Colonic mucosa (tissue), 4 donors: ENCODE data around the gene ANO2. TPM values are rescaled to one million over a fixed set of nuclear protein-coding genes. Genes with fewer than 3 reads are reported as not detected.

Experiments
- DNase-seq: peaks from one replicate; pipeline ENCODE4 v3.0.0-alpha.2; 2020
- H3K27ac ChIP-seq: fragments of 200-600 bp; one replicate; pipeline ENCODE4 v1.8.0; 2021
- H3K27me3 ChIP-seq: fragments of 200-600 bp; one replicate; pipeline ENCODE4 v1.8.0; 2021
- H3K36me3 ChIP-seq: fragments of 200-600 bp; one replicate; pipeline ENCODE4 v1.8.0; 2021
- H3K4me1 ChIP-seq: fragments of 200-600 bp; one replicate; pipeline ENCODE4 v1.8.0; 2021; ENCODE audit warnings: mild to moderate bottlenecking
- H3K4me3 ChIP-seq: fragments of 200-600 bp; one replicate; pipeline ENCODE4 v1.8.0; 2021
- H3K9ac ChIP-seq, 2 donors: one replicate each; pipeline ENCODE4 v1.7.0; 2013; ENCODE audit warnings: control low read depth in 2 of 2, low read depth in 2 of 2, low read length in 2 of 2
- H3K9me3 ChIP-seq: fragments of 200-600 bp; one replicate; pipeline ENCODE4 v1.8.0; 2021
- intact Hi-C: fragments of 100-400 bp; cut with DNase I; formaldehyde crosslinking; loops from one replicate; pipeline ENCODE4 v1.14.1; 2022
- total RNA-seq, 2 donors: library from RNA; stranded (reverse); fragmentation: NEBNext Ultra II Directional in 1 of 2; extraction: Animal tissue kit (Norgen Biotek cat#: 25700) in 1 of 2; gene quantifications; one replicate each; pipeline ENCODE4 v1.2.1, GENCODE V29; 2021
- TF ChIP-seq, protein P1 (sequence below): fragments of 200-600 bp; IDR thresholded peaks from one replicate; pipeline ENCODE4 v1.8.0; 2022; ENCODE audit warnings: antibody characterized with exemption, mild to moderate bottlenecking
- donor health status: healthy.
- donor health status: DM: no; HTN: no; CAD: no.
- donor health status: DM: no; HTN: no; CAD: no.

The ANO2 gene
- total RNA-seq, 2 donors from 2014 or later, result 1.1 to 2.2 TPM

DNA sequence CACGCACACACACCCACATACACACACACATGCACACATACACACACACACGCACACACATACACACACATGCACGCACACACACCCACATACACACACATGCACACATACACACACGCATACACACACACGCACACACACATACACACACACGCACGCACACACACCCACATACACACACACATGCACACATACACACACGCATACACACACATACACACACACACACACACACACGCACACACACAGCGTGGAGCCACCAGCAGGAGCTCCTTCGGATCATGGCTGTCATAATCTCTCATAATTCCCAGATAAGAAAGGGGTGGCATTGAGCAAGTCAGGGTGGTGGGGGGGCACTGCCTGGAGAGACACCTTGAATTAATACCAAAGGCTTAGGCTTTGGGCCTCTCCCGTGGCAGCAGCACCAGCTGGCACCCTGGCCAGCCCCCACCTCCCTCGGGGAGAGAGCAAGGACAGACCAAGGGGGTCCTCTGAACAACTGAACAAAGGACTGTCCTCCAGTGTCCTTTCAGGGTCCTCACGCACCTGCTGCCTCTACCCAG lies 21.9 kb downstream of the ANO2 start:
- H3K36me3 ChIP-seq, result no peaks in the 10 kb centered on the region
- no peaks in the 10 kb centered on the region for H3K27me3 ChIP-seq
- TF ChIP-seq, protein P1, sequence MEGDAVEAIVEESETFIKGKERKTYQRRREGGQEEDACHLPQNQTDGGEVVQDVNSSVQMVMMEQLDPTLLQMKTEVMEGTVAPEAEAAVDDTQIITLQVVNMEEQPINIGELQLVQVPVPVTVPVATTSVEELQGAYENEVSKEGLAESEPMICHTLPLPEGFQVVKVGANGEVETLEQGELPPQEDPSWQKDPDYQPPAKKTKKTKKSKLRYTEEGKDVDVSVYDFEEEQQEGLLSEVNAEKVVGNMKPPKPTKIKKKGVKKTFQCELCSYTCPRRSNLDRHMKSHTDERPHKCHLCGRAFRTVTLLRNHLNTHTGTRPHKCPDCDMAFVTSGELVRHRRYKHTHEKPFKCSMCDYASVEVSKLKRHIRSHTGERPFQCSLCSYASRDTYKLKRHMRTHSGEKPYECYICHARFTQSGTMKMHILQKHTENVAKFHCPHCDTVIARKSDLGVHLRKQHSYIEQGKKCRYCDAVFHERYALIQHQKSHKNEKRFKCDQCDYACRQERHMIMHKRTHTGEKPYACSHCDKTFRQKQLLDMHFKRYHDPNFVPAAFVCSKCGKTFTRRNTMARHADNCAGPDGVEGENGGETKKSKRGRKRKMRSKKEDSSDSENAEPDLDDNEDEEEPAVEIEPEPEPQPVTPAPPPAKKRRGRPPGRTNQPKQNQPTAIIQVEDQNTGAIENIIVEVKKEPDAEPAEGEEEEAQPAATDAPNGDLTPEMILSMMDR, result no peak
- no peak overlapping the region for H3K27ac ChIP-seq
- H3K4me3 ChIP-seq, result no peak overlapping the region
- intact Hi-C loops, result no loop called here
- H3K4me1 ChIP-seq, result no peaks in the 10 kb centered on the region
- no peak overlapping the region for H3K9ac ChIP-seq
- no peaks in the 10 kb centered on the region for H3K9me3 ChIP-seq
- DNase-seq, result no peak

DNA sequence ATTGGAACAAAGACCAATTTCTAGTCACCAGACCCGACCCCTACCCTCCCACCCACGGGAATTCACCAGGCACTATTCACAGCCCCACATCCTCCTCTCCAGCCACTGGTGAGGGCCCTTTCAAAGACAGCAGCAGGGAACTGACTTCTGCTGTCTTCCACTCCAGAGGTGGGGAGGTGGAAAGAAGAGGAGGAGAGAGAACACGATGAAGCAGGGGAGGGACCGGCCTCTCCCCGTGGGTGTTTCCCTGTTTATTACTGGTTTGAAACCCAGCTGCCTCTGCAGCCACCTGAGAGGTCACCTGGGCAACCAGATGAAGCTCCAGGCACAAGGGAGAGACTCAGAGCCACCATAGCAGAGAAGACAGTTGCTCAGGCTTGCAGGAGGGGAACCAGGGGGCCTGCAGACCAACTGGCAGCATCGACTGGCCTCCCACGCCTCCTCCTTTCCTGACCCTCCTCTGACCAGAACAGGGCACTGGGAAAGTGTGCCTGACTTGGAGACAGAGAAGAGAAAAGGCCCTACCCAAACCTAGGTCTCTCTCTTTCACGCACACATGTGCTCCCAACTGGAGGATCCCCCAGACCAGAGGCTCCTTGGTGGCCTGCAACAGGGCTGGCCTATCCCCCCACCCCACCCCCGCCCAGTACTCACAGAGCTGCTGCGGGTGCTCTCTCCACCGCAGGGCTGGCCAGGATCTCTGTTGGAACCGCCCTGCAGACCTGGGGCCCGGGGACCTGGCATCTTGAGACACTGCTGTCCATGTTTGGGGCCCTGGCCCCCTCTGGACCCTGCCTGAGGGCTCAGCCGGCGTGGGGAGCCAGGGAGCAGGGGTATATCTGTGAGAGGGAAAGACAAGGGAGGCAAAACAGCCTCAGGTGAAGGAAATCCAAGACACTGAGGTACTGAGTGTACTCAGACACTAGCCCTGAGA lies 22.8 kb downstream of the ANO2 start:
- H3K9me3 ChIP-seq, result no peaks in the 10 kb centered on the region
- H3K4me1 ChIP-seq, result no peaks in the 10 kb centered on the region
- H3K27ac ChIP-seq, result no peak overlapping the region
- intact Hi-C loops, result no loop called here
- H3K9ac ChIP-seq, result no peak overlapping the region
- H3K4me3 ChIP-seq, result no peak overlapping the region
- no peak for DNase-seq
- no peaks in the 10 kb centered on the region for H3K36me3 ChIP-seq
- H3K27me3 ChIP-seq, result no peaks in the 10 kb centered on the region
- TF ChIP-seq, protein P1, result no peak

DNA sequence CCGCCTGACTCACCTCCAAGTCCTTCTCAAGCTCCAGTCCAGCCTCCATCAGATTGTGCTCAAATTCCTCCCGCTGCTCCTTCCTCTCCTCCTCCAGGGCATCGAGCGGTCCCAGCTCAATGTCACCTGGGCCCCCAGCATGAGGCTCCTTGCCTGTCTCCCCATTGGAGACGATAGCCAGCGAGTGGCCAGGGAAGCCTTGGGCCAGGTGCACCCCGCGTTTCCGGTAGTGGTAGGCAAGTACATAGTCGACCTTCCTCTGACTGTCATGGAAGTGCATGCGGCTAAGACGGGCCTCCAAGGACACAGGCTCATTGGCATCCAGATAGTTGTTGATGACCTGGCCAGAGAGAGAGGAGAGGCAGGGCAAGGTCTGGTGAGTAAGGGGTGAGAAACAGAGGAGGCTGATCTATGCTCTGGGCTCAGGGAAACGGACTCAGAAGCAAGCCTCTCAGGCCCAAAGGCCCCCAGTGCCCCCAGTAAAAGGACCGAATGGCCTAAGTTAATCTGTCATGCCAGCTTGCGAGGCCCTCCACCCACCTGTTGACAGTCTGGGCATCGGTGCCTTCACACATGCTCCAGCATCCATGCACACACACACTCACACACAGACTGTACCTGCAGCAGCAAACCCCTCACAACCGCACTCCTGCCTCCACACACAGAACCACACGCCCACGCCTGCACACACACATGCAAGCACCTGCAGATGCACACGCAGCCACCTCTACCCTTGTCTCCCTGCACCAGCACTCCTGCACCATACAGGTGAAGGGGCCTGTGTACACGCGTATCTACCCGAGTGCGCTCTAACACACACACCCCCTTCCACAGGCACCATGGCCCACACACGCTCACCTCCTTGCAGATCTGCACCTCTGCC lies 23.8 kb downstream of the ANO2 start:
- no peak for DNase-seq
- H3K27me3 ChIP-seq, result no peaks in the 10 kb centered on the region
- no peak overlapping the region for H3K27ac ChIP-seq
- H3K36me3 ChIP-seq, result no peaks in the 10 kb centered on the region
- no peak overlapping the region for H3K4me3 ChIP-seq
- no peaks in the 10 kb centered on the region for H3K9me3 ChIP-seq
- intact Hi-C loops, result no loop called here
- no peak overlapping the region for H3K9ac ChIP-seq
- TF ChIP-seq, protein P1, result no peak
- H3K4me1 ChIP-seq, result no peaks in the 10 kb centered on the region

DNA sequence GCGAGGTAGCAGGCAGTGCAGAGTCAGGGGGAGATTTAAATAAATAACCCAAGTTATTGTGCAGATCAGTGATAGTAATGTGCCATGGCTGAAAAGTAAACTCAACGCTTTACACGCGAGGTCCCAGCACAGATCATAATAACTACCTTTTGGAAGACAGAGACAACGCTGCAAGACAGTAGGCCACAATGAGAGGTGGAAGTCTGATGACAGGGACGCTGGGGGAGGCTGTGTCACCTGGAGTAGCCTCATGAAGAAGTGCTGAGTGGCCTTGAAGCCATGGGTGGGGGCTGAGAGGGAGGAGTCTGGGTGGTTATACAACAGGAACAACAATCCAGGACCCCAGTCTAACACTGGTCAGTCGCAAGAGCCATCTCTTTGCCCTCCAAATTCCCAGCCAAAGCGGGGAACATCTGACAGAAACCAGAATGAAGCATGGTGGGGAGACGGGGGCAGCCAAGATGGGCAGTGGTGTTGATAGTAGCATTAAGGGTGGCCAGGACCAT lies 28.2 kb downstream of the ANO2 start:
- no peaks in the 10 kb centered on the region for H3K36me3 ChIP-seq
- no peak overlapping the region for H3K4me3 ChIP-seq
- no peaks in the 10 kb centered on the region for H3K9me3 ChIP-seq
- no peaks in the 10 kb centered on the region for H3K4me1 ChIP-seq
- TF ChIP-seq, protein P1, result no peak
- DNase-seq, result no peak
- H3K27me3 ChIP-seq, result no peaks in the 10 kb centered on the region
- intact Hi-C loops, result no loop called here
- H3K9ac ChIP-seq, result no peak overlapping the region
- no peak overlapping the region for H3K27ac ChIP-seq

DNA sequence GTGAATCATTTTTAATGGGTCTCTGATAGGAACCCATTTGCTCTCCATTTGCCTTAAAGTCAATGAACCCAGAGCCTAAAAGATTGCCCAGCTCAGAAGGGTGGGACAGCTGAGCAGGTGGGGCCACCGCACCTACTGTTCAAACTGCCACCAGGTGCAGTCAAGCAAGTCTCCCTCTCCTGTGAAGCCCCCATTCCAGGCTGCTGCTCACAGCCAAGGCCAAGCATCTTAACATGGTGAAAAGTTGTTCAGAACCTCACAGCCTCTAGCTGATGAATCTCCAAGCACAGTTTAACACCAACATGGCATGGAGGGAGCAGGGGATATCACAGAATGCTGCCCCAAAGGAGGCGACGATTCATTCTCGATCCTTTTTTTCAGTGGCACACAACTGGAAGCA lies 29.5 kb downstream of the ANO2 start:
- intact Hi-C loops, result no loop called here
- no peak overlapping the region for H3K4me3 ChIP-seq

More for the DNA sequence above, 29.5 kb downstream of the ANO2 start:
- no peak overlapping the region for H3K27ac ChIP-seq
- TF ChIP-seq, protein P1, result no peak
- H3K4me1 ChIP-seq, result no peaks in the 10 kb centered on the region
- no peaks in the 10 kb centered on the region for H3K9me3 ChIP-seq
- no peaks in the 10 kb centered on the region for H3K36me3 ChIP-seq
- no peak for DNase-seq
- H3K27me3 ChIP-seq, result no peaks in the 10 kb centered on the region
- H3K9ac ChIP-seq, result no peak overlapping the region
